DOHH2 (cell line): Measurements from ENCODE around the gene TLX2.

Experiments used
- EZH2phosphoT487 ChIP-seq: fragments of 200-600 bp; sonication (generic); IDR thresholded peaks from 2 replicates; pipeline ENCODE4 v1.6.1; 2017; ENCODE audit warnings: borderline replicate concordance, mild to moderate bottlenecking, antibody characterized with exemption, low read length, moderate library complexity, mixed read lengths
- TF ChIP-seq, protein P1 (sequence below): fragments of 200-600 bp; sonication (generic); IDR thresholded peaks from one replicate; pipeline ENCODE4 v1.5.1; 2014; ENCODE audit warnings: antibody characterized with exemption, mild to moderate bottlenecking, low read depth, low read length; ENCODE audit not compliant: poor library complexity, severe bottlenecking

DNA sequence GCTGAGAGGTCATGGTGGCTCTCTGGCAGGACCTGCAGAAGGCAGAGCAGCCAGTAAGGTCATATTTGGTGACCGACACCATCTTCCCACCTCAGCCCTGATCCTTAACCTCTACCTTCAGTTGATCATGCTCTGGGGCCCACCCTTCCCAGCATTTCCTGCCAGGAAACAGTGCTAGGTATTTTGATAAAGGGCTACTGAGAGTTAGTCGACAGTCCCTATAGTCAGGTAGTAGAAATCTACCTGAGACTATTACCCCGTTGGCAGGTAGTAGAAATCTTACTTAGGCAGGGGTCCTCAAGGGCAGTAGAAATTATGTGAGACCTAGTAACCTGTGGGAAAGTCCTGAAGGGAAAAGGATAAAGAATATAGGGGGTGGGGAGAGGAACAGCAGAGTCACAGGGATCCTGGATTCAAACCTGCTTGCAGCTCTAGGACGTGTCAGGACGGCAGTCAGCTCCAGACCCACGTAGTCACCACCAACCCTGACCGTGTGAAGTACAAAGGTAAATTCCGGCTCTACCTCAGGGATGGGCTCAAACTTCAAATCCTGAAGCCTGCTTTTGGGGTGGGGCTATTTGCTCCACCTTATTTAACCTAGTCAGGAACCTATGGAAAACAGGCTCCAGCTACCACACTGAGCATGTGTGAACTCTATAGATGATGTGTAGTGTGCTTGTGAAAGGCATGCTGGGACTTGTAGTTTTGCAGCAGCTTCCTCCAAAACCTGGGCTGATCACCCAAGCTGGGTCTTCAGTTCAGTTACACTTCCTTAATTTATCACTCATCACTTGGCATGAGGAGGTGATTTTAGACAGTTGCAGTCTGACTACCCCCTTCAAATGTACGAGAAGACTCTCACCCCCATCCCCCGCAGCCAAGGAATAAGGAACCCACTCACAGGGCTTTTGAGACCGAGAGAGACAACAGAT, 11.7 kb downstream of the TLX2 start, which contains the start of gene DQX1:
- TF ChIP-seq EZH2phosphoT487: no peak
- TF ChIP-seq, protein P1, sequence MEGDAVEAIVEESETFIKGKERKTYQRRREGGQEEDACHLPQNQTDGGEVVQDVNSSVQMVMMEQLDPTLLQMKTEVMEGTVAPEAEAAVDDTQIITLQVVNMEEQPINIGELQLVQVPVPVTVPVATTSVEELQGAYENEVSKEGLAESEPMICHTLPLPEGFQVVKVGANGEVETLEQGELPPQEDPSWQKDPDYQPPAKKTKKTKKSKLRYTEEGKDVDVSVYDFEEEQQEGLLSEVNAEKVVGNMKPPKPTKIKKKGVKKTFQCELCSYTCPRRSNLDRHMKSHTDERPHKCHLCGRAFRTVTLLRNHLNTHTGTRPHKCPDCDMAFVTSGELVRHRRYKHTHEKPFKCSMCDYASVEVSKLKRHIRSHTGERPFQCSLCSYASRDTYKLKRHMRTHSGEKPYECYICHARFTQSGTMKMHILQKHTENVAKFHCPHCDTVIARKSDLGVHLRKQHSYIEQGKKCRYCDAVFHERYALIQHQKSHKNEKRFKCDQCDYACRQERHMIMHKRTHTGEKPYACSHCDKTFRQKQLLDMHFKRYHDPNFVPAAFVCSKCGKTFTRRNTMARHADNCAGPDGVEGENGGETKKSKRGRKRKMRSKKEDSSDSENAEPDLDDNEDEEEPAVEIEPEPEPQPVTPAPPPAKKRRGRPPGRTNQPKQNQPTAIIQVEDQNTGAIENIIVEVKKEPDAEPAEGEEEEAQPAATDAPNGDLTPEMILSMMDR: no peak
